Prostate gland (tissue), 2 donors: Measurements from ENCODE around the gene LOXHD1. TPM values are rescaled to one million over a fixed set of nuclear protein-coding genes. Genes with fewer than 3 reads are reported as not detected.

Experiments used
- DNase-seq: peaks from one replicate; pipeline ENCODE4 v3.0.0-alpha.2; 2019; ENCODE audit warnings: low spot score
- H3K27ac ChIP-seq, 2 donors: fragments of 200-600 bp; sonication (generic); 2 replicates each; pipeline ENCODE4 v1.5.1; 2017 to 2019
- H3K27me3 ChIP-seq: fragments of 200-600 bp; sonication (generic); replicated peaks from 2 replicates; pipeline ENCODE4 v1.5.1; 2019; ENCODE audit not compliant: insufficient read depth
- H3K36me3 ChIP-seq, 2 donors: fragments of 200-600 bp; sonication (generic); 1 replicate in 1 of 2; 2 replicates in 1 of 2; pipeline versions ENCODE4 v1.5.1 to v1.8.1; 2017 to 2019
- H3K4me1 ChIP-seq: fragments of 200-600 bp; sonication (generic); replicated peaks from 2 replicates; pipeline ENCODE4 v1.5.1; 2019
- H3K4me3 ChIP-seq, 2 donors: fragments of 200-600 bp; sonication (generic); 2 replicates each; pipeline ENCODE4 v1.5.1; 2017 to 2019
- H3K9me3 ChIP-seq: fragments of 200-600 bp; sonication (generic); 2 replicates; pipeline ENCODE4 v1.5.1; 2017
- POLR2A ChIP-seq: fragments of 450-650 bp; IDR thresholded peaks from one replicate; pipeline ENCODE4 v1.6.1; 2016; ENCODE audit warnings: antibody characterized with exemption, mild to moderate bottlenecking
- POLR2AphosphoS5 ChIP-seq: sonication (generic); formaldehyde crosslinking; IDR thresholded peaks from one replicate; pipeline ENCODE4 v1.6.1; 2017; ENCODE audit warnings: antibody characterized with exemption
- WGBS: methylation state at CpG from one replicate; pipeline ENCODE4 v1.1.5; 2018; 5-methylcytosine and 5-hydroxymethylcytosine counted together
- intact Hi-C: fragments of 100-400 bp; cut with DNase I; formaldehyde crosslinking; loops from one replicate; pipeline ENCODE4 v1.14.2; 2022
- total RNA-seq, 2 donors: library from RNA; depleted of rRNA; stranded (reverse); fragments of >200 nt; gene quantifications; one replicate each; pipeline ENCODE4 v1.1.0, GENCODE V29; 2016
- TF ChIP-seq, protein P1 (sequence below), 4 experiments: fragments of 200-600 bp in 2 of 4; fragments of 450-650 bp in 2 of 4; sonication (generic) in 2 of 4; IDR thresholded peaks; 1 replicate in 3 of 4; 2 replicates in 1 of 4; pipeline ENCODE4 v1.5.1; 2016 to 2019; ENCODE audit warnings: antibody characterized with exemption in 4 of 4, mild to moderate bottlenecking in 2 of 4, moderate library complexity in 2 of 4

Gene LOXHD1
- total RNA-seq, 2 donors from 2014 or later, result 1.4 TPM; not detected in 1

DNA sequence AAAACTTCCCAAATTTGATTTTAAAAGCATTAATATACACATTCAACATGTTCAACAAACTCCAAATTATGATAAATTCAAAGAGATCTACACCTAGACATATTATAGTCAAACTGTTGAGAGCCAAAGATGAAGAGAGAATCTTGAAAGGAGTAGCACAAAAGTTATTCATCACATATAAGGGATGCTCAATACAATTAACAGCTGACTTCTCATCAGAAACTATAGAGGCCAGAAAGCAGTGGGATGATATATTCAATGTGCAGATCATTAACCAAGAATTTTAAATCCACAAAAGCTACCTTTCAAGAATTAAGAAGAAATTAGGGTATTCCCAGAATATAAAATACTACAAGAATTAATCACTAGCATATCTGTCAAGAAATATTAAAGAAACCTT lies 75.4 kb downstream of the LOXHD1 start:
- no peak for DNase-seq
- H3K4me3 ChIP-seq, result no peak overlapping the region
- H3K27me3 ChIP-seq, result no peaks in the 10 kb centered on the region
- intact Hi-C loops, result no loop called here
- H3K9me3 ChIP-seq, result no peaks in the 10 kb centered on the region
- TF ChIP-seq POLR2AphosphoS5 (no peak), POLR2A (no peak)
- TF ChIP-seq, protein P1, sequence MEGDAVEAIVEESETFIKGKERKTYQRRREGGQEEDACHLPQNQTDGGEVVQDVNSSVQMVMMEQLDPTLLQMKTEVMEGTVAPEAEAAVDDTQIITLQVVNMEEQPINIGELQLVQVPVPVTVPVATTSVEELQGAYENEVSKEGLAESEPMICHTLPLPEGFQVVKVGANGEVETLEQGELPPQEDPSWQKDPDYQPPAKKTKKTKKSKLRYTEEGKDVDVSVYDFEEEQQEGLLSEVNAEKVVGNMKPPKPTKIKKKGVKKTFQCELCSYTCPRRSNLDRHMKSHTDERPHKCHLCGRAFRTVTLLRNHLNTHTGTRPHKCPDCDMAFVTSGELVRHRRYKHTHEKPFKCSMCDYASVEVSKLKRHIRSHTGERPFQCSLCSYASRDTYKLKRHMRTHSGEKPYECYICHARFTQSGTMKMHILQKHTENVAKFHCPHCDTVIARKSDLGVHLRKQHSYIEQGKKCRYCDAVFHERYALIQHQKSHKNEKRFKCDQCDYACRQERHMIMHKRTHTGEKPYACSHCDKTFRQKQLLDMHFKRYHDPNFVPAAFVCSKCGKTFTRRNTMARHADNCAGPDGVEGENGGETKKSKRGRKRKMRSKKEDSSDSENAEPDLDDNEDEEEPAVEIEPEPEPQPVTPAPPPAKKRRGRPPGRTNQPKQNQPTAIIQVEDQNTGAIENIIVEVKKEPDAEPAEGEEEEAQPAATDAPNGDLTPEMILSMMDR (IDR thresholded peaks at IDR 0.05), result no peak
- no peaks in the 10 kb centered on the region for H3K4me1 ChIP-seq
- no peak overlapping the region for H3K27ac ChIP-seq
- H3K36me3 ChIP-seq, result no peaks in the 10 kb centered on the region

DNA sequence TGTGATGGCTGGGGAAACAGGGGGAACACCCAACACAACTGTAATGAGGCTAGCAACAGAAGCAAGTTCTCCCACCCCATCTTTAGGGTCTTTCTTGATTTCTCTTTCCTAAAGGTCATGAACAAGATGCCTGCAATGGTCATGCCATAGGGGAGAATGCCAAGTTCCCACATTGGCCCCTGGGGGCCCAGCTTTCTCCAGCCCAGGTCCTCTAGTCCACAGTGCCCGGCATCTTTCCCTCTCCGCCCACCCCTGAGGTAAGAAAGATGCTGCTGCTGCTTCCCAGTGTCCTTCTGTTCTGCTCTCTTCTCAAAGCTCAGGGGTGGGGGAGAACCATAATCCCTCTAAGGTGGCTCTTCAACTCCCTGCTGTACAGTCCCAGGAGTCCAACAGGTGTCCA lies 78.0 kb downstream of the LOXHD1 start:
- Histone ChIP-seq H3K27me3 (no peaks in the 10 kb centered on the region), H3K4me3 (no peak overlapping the region), H3K9me3 (no peaks in the 10 kb centered on the region), H3K4me1 (no peaks in the 10 kb centered on the region), H3K27ac (no peak overlapping the region), H3K36me3 (no peaks in the 10 kb centered on the region)
- intact Hi-C loops, result no loop called here
- no peak for TF ChIP-seq POLR2A
- TF ChIP-seq, protein P1 (IDR thresholded peaks at IDR 0.05), result no peak
- DNase-seq, result no peak
- 94% methylated on average over 2 of the region's 2 CpGs for WGBS

DNA sequence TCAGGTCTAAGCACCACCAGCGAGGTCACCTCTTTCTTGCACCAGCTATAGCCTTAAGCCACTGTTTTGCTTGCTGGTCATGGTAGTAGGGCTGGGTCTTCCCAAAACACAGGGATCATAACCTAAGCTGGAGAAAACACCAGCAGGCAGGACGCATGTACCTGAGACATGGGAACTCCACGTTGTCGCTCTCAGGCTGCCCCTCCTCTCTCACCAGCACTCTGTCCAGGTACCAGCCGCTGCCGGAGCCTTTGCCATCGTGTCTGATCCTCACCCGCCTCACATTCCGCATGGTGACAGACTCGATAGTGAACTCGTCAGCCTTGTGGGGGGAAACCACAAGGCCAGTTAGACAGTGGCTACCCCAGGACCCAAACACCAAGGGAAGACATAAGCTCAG lies 79.5 kb downstream of the LOXHD1 start:
- Histone ChIP-seq H3K27ac (no peak overlapping the region), H3K4me3 (no peak overlapping the region), H3K9me3 (no peaks in the 10 kb centered on the region), H3K27me3 (no peaks in the 10 kb centered on the region), H3K4me1 (no peaks in the 10 kb centered on the region), H3K36me3 (no peaks in the 10 kb centered on the region)
- DNase-seq, result no peak
- TF ChIP-seq POLR2A, result no peak
- TF ChIP-seq, protein P1 (IDR thresholded peaks at IDR 0.05), result no peak
- TF ChIP-seq POLR2AphosphoS5, result no peak
- intact Hi-C loops, result no loop called here
- WGBS, result 83% methylated on average over 11 of the region's 11 CpGs

DNA sequence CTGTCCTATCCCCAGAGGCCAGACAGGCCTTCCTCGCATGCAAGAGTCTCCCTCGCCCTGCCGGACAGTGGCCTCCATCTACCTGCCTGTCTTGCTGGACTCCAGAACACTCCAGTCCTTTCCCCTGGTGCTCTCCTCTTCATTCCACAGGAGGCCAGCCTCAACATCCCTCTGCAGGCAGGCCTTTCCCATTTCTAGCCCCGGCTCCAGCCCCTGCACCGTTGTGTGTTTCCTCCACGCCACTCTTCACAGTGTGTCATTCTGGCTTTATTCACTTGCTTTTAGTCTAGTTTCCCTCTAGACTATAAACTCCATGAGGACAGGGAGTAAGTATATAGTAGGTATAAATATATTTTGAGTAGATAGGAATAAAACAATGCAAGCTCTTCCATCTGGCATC lies 81.2 kb downstream of the LOXHD1 start:
- Histone ChIP-seq H3K4me1 (no peaks in the 10 kb centered on the region), H3K27ac (no peak overlapping the region), H3K36me3 (no peaks in the 10 kb centered on the region), H3K4me3 (no peak overlapping the region), H3K9me3 (no peaks in the 10 kb centered on the region), H3K27me3 (no peaks in the 10 kb centered on the region)
- DNase-seq, result no peak
- intact Hi-C loops, result no loop called here
- TF ChIP-seq POLR2AphosphoS5, result no peak
- TF ChIP-seq, protein P1 (IDR thresholded peaks at IDR 0.05), result no peak
- 99% methylated on average over 6 of the region's 6 CpGs for WGBS

DNA sequence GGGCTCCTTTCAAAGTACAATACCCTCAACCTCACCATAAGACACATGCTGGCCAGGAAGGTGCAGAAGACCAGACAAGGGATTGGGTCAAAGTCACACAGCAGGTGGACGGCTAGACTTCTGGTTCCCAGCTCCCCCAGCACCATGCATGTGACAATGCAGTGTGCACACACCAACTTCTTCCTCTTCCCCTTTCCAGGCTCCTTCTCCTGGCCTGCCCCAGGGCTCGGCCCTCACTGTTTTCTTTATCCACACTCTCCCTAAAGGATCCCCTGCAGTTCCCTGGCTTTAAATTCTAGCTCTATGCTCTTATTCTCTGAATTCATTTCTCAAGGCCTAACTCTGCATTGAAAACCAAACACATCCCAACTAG lies 82.3 kb downstream of the LOXHD1 start:
- no peak for DNase-seq
- H3K36me3 ChIP-seq, result no peaks in the 10 kb centered on the region
- H3K4me1 ChIP-seq, result no peaks in the 10 kb centered on the region
- H3K27ac ChIP-seq, result no peak overlapping the region
- no peaks in the 10 kb centered on the region for H3K27me3 ChIP-seq
- no peaks in the 10 kb centered on the region for H3K9me3 ChIP-seq
- H3K4me3 ChIP-seq, result no peak overlapping the region
- WGBS, result 84% methylated on average over 2 of the region's 2 CpGs
- intact Hi-C loops, result no loop called here
- TF ChIP-seq POLR2A, result no peak
- TF ChIP-seq, protein P1 (IDR thresholded peaks at IDR 0.05), result no peak
- TF ChIP-seq POLR2AphosphoS5, result no peak
